Measurements from ENCODE around the gene C1orf167.

GRCh38 chr1:11800391-11800755 lies 38.4 kb downstream of the C1orf167 start:
- TF ChIP-seq, protein P1, sequence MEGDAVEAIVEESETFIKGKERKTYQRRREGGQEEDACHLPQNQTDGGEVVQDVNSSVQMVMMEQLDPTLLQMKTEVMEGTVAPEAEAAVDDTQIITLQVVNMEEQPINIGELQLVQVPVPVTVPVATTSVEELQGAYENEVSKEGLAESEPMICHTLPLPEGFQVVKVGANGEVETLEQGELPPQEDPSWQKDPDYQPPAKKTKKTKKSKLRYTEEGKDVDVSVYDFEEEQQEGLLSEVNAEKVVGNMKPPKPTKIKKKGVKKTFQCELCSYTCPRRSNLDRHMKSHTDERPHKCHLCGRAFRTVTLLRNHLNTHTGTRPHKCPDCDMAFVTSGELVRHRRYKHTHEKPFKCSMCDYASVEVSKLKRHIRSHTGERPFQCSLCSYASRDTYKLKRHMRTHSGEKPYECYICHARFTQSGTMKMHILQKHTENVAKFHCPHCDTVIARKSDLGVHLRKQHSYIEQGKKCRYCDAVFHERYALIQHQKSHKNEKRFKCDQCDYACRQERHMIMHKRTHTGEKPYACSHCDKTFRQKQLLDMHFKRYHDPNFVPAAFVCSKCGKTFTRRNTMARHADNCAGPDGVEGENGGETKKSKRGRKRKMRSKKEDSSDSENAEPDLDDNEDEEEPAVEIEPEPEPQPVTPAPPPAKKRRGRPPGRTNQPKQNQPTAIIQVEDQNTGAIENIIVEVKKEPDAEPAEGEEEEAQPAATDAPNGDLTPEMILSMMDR (IDR thresholded peaks at IDR 0.05) = no peak
- no peak for TF ChIP-seq POLR2A (IDR thresholded peaks at IDR 0.05)
